ENCODE measurements around the gene CHMP5. TPM values are rescaled to one million over a fixed set of nuclear protein-coding genes. Genes with fewer than 3 reads are reported as not detected.

Gene CHMP5
- polyA plus RNA-seq = 261 and 286 TPM in 2 replicates
- 108 and 127 TPM in 2 replicates for polyA minus RNA-seq

- Histone ChIP-seq H3K4me3 (ENCODE audit: low read length) (peak within 1 kb of the TSS; percentile 94), H3K79me2 (replicated peaks; ENCODE audit: insufficient read depth, low read length) (peaks cover 27% of the 10 kb centered on the region), H3K4me2 (ENCODE audit: low read length) (peak within 1 kb of the TSS; percentile 90), H3K9me3 (ENCODE audit: low read length) (no peaks in the 10 kb centered on the region), H4K20me1 (ENCODE audit: insufficient read depth) (no peaks in the 10 kb centered on the region), H3K27me3 (ENCODE audit: insufficient read depth, low read depth, low read length) (no peaks in the 10 kb centered on the region), H2AFZ (ENCODE audit: low read depth, low read length) (peak within 1 kb of the TSS; percentile 71), H3F3A (ENCODE audit: insufficient read depth, low read length, poor library complexity, severe bottlenecking) (no peaks in the 10 kb centered on the region), H3K27ac (ENCODE audit: low read length) (peak within 1 kb of the TSS; percentile 60), H3K9ac (ENCODE audit: low read length) (peak within 1 kb of the TSS; percentile 84), H3K9me2 (ENCODE audit: insufficient read depth, low read length) (no peaks in the 10 kb centered on the region), H3K36me3 (ENCODE audit: insufficient read depth, low read length) (peaks cover 14% of the 10 kb centered on the region)
- peak; percentile 77 for TF ChIP-seq POLR2AphosphoS5 (IDR thresholded peaks at IDR 0.05)
- no peak for TF ChIP-seq EZH2 (IDR thresholded peaks at IDR 0.05; ENCODE audit: borderline replicate concordance, insufficient read depth, low read length, poor library complexity, severe bottlenecking)
- TF ChIP-seq EP300 (conservative IDR thresholded peaks at IDR 0.05; ENCODE audit: poor library complexity, severe bottlenecking) = peak; percentile 5
- peak; percentile 26 for TF ChIP-seq SMC3 (conservative IDR thresholded peaks at IDR 0.05; ENCODE audit: poor library complexity)
- peak; percentile 48 for TF ChIP-seq TAF1 (IDR thresholded peaks at IDR 0.05; ENCODE audit: low read depth)
- peak; percentile 66 for TF ChIP-seq CTCF (IDR thresholded peaks at IDR 0.05; ENCODE audit: poor library complexity, severe bottlenecking)
- no peak for TF ChIP-seq REST (IDR thresholded peaks at IDR 0.05; ENCODE audit: borderline replicate concordance)
These were observed at the start of gene CHMP5, which contains the start of gene BAG1 for GRCh38 chr9:33264473-33265177. CHMP5 (plus strand) TSS chr9:33265049; CDS start chr9:33265079, 30 bp downstream. BAG1 (minus strand) TSS chr9:33264708.

GRCh38 chr9:33220681-33221567, 43.9 kb upstream of the CHMP5 start:
- H2AFZ ChIP-seq (ENCODE audit: low read depth, low read length) = no peak overlapping the region
- H3K36me3 ChIP-seq (ENCODE audit: insufficient read depth, low read length) = no peaks in the 10 kb centered on the region
- no peaks in the 10 kb centered on the region for H4K20me1 ChIP-seq (ENCODE audit: insufficient read depth)
- H3K4me2 ChIP-seq (ENCODE audit: low read length) = no peak overlapping the region
- no peak for TF ChIP-seq MXI1 (conservative IDR thresholded peaks at IDR 0.05; ENCODE audit: poor library complexity, severe bottlenecking)
- no peak for TF ChIP-seq RAD21 (conservative IDR thresholded peaks at IDR 0.05)
- TF ChIP-seq POLR2AphosphoS5 (IDR thresholded peaks at IDR 0.05) = no peak
- TF ChIP-seq EP300 (conservative IDR thresholded peaks at IDR 0.05; ENCODE audit: poor library complexity, severe bottlenecking) = no peak
- no peak for TF ChIP-seq CTCF (IDR thresholded peaks at IDR 0.05; ENCODE audit: poor library complexity, severe bottlenecking)
- TF ChIP-seq SMC3 (conservative IDR thresholded peaks at IDR 0.05; ENCODE audit: poor library complexity) = no peak
- no peak for TF ChIP-seq TAF1 (IDR thresholded peaks at IDR 0.05; ENCODE audit: low read depth)
- no peak for TF ChIP-seq EZH2 (IDR thresholded peaks at IDR 0.05; ENCODE audit: borderline replicate concordance, insufficient read depth, low read length, poor library complexity, severe bottlenecking)
- TF ChIP-seq REST (IDR thresholded peaks at IDR 0.05; ENCODE audit: borderline replicate concordance) = no peak
- H3K9ac ChIP-seq (ENCODE audit: low read length) = no peak overlapping the region
- no peaks in the 10 kb centered on the region for H3K9me3 ChIP-seq (ENCODE audit: low read length)
- no peaks in the 10 kb centered on the region for H3F3A ChIP-seq (ENCODE audit: insufficient read depth, low read length, poor library complexity, severe bottlenecking)
- no peaks in the 10 kb centered on the region for H3K27me3 ChIP-seq (ENCODE audit: insufficient read depth, low read depth, low read length)
- no peak overlapping the region for H3K4me3 ChIP-seq (ENCODE audit: low read length)
- H3K27ac ChIP-seq (ENCODE audit: low read length) = no peak overlapping the region
- H3K79me2 ChIP-seq (replicated peaks; ENCODE audit: insufficient read depth, low read length) = no peaks in the 10 kb centered on the region
- no peaks in the 10 kb centered on the region for H3K9me2 ChIP-seq (ENCODE audit: insufficient read depth, low read length)
